ENCODE results near the gene PHLPP1. TPM values are rescaled to one million over a fixed set of nuclear protein-coding genes. Genes with fewer than 3 reads are reported as not detected.

PHLPP1 gene
- total RNA-seq, 6 donors from 2014 or later = 8.2 to 15.5 (median 13.2) TPM

DNA sequence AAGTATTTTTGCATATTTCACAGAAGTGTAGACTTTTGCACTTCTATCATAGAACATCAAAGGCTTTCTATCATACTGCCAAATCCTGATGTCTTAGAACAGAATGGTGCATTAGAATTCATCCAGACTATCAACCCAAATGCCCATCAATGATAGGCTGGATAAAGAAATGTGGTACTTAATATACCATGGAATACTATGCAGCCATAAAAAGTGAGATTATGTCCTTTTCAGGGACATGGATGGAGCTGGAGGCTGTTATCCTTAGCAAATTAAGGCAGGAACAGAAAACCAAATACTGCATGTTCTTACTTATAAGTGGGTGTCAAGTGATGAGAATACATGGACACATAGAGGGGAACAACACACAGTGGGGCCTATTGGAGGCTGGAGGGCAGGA lies 150.2 kb downstream of the PHLPP1 start:
- no peaks in the 10 kb centered on the region for H3K36me3 ChIP-seq
- H3K9me3 ChIP-seq = no peaks in the 10 kb centered on the region
- no peak for DNase-seq
- H3K27me3 ChIP-seq = no peaks in the 10 kb centered on the region
- TF ChIP-seq, protein P1, sequence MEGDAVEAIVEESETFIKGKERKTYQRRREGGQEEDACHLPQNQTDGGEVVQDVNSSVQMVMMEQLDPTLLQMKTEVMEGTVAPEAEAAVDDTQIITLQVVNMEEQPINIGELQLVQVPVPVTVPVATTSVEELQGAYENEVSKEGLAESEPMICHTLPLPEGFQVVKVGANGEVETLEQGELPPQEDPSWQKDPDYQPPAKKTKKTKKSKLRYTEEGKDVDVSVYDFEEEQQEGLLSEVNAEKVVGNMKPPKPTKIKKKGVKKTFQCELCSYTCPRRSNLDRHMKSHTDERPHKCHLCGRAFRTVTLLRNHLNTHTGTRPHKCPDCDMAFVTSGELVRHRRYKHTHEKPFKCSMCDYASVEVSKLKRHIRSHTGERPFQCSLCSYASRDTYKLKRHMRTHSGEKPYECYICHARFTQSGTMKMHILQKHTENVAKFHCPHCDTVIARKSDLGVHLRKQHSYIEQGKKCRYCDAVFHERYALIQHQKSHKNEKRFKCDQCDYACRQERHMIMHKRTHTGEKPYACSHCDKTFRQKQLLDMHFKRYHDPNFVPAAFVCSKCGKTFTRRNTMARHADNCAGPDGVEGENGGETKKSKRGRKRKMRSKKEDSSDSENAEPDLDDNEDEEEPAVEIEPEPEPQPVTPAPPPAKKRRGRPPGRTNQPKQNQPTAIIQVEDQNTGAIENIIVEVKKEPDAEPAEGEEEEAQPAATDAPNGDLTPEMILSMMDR (IDR thresholded peaks at IDR 0.05) = no peak
- TF ChIP-seq POLR2AphosphoS5 (IDR thresholded peaks at IDR 0.05) (no peak), EP300 (IDR thresholded peaks at IDR 0.05) (no peak), POLR2A (IDR thresholded peaks at IDR 0.05) (no peak)
- no peak for ATAC-seq (ENCODE audit: low FRiP score in 2 of 2)
- no peak overlapping the region for H3K27ac ChIP-seq
- no peak overlapping the region for H3K4me3 ChIP-seq
- H3K4me1 ChIP-seq = peaks cover 0 to 3% (median 0%) of the 10 kb centered on the region in 4 donors

DNA sequence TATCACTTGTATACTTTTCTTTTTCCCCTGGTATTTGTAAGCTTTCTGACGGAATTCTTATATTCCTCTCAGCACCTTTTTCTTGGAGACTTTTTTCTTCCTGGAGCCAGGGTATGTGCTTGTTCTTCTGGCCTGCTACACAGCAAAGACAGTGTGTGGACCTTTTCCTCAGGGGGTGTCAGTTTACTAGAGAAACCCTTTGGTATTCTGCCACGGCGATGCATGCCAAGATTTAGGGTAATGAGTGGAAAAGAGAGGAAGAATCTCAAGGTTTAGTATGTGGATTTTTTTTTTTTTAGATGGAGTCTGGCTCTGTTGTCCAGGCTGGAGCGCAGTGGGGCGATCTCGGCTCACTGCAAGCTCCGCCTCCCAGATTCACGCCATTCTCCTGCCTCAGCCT lies 152.2 kb downstream of the PHLPP1 start:
- no peak for TF ChIP-seq EP300 (IDR thresholded peaks at IDR 0.05)
- TF ChIP-seq POLR2AphosphoS5 (IDR thresholded peaks at IDR 0.05) = no peak
- no peak overlapping the region for H3K4me3 ChIP-seq
- ATAC-seq (ENCODE audit: low FRiP score in 2 of 2) = no peak
- no peak for DNase-seq
- WGBS, 2 donors = 93 to 95% methylated on average over 8 of the region's 8 CpGs
- H3K4me1 ChIP-seq = no peaks in the 10 kb centered on the region
- H3K9me3 ChIP-seq = no peaks in the 10 kb centered on the region
- H3K27me3 ChIP-seq = no peaks in the 10 kb centered on the region
- no peak overlapping the region for H3K27ac ChIP-seq
- H3K36me3 ChIP-seq = no peaks in the 10 kb centered on the region

DNA sequence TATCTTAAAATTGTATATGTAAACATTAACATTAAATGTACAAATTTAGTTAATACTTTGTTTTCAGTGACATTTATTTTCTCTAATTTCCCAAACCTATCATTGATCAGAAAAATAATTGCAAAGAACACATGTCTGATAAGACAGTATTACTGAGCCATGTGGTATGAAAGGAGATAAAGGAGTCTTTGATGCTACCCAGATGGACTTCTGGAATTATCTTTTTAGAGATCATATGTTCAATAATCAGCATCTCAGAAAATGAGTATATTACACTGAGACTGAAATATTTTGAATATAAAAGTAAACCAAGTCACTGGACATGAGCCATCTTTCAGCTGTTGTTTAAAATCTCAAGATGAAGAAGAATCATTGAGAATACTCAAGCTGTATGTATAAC lies 153.3 kb downstream of the PHLPP1 start:
- no peak for TF ChIP-seq POLR2A (IDR thresholded peaks at IDR 0.05)
- no peak for TF ChIP-seq POLR2AphosphoS5 (IDR thresholded peaks at IDR 0.05)
- TF ChIP-seq, protein P1 (IDR thresholded peaks at IDR 0.05) = no peak
- TF ChIP-seq EP300 (IDR thresholded peaks at IDR 0.05) = no peak
- H3K4me1 ChIP-seq = no peaks in the 10 kb centered on the region
- no peak overlapping the region for H3K4me3 ChIP-seq
- H3K36me3 ChIP-seq = no peaks in the 10 kb centered on the region
- no peak for DNase-seq
- no peaks in the 10 kb centered on the region for H3K9me3 ChIP-seq
- H3K27ac ChIP-seq = no peak overlapping the region
- H3K27me3 ChIP-seq = no peaks in the 10 kb centered on the region
- no peak for ATAC-seq (ENCODE audit: low FRiP score in 2 of 2)

DNA sequence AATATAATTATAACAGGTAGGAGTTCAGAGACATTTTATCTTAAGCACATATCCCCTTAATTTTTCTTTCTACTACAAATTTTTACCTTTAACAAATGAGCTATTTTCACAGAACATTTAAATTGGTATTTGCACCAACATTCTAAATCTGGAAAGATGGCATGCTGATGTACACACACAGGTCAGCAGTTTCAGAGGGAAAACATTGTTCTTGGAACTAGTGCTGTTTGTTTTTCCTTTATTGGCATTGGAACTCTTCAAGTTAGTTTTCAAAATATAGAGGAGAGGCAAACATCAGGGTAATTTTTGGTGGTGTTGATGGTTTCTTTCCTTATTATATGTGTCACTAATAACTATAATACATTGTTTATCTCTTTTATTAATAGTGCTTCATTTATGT lies 155.3 kb downstream of the PHLPP1 start:
- ATAC-seq (ENCODE audit: low FRiP score in 2 of 2) (no peak), DNase-seq (no peak)
- H3K4me3 ChIP-seq = no peak overlapping the region
- H3K27me3 ChIP-seq = no peaks in the 10 kb centered on the region
- H3K36me3 ChIP-seq = no peaks in the 10 kb centered on the region
- no peaks in the 10 kb centered on the region for H3K4me1 ChIP-seq
- H3K9me3 ChIP-seq = no peaks in the 10 kb centered on the region
- H3K27ac ChIP-seq = no peak overlapping the region
- no peak for TF ChIP-seq EP300 (IDR thresholded peaks at IDR 0.05)

DNA sequence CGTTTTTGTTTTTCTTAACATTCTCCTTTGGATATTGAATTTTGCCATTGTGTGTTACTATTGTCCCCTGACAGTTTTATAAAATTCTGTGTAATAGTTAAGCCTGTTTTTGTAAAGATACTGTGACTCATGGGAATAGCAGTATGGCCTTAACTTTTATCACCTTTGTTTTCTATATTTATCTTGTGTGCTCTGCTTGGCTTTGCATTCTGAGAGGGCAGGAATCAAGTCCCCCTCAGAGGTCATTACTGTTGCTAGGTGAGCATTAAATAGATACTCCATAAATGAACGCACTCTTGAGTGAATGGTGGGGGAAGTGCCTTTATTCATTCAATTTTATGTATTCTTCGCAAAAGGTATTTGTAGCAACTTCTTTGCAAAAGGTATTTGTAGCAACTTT lies 160.0 kb downstream of the PHLPP1 start:
- H3K27me3 ChIP-seq = no peaks in the 10 kb centered on the region
- peaks cover 9 to 19% (median 15%) of the 10 kb centered on the region in 4 donors for H3K4me1 ChIP-seq
- H3K4me3 ChIP-seq = no peak overlapping the region
- H3K27ac ChIP-seq = no peak overlapping the region
- DNase-seq (no peak), ATAC-seq (ENCODE audit: low FRiP score in 2 of 2) (no peak)
- TF ChIP-seq, protein P1 (IDR thresholded peaks at IDR 0.05) = no peak
- no peak for TF ChIP-seq EP300 (IDR thresholded peaks at IDR 0.05)
- 86 to 89% methylated on average over 3 of the region's 3 CpGs for WGBS, 2 donors
- H3K36me3 ChIP-seq = no peaks in the 10 kb centered on the region
- no peaks in the 10 kb centered on the region for H3K9me3 ChIP-seq

DNA sequence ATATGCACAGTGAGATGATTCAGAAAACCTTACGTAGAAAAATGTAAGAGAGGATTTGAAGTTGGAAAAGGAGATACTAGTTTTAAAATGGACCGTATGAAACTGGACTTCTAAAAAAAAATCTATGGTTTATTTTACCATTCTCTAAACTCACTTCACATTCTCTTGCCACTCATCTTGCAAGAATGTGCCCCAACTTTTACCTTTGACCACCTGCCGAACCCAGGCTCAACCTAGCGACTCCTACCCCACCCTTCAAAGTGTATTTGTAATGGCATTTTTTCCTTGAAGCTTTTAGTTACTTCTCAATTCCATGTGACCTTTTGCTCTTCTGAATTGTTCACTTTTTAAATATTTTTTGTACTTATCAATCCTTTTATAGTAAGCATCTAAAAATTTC lies 160.8 kb downstream of the PHLPP1 start:
- Histone ChIP-seq H3K4me3 (no peak overlapping the region), H3K27ac (no peak overlapping the region), H3K4me1 (peaks cover 9 to 19% (median 15%) of the 10 kb centered on the region in 4 donors), H3K36me3 (no peaks in the 10 kb centered on the region), H3K27me3 (no peaks in the 10 kb centered on the region), H3K9me3 (no peaks in the 10 kb centered on the region)
- DNase-seq (no peak), ATAC-seq (ENCODE audit: low FRiP score in 2 of 2) (no peak)
- TF ChIP-seq POLR2AphosphoS5 (IDR thresholded peaks at IDR 0.05) (no peak), EP300 (IDR thresholded peaks at IDR 0.05) (no peak), POLR2A (IDR thresholded peaks at IDR 0.05) (no peak)
- TF ChIP-seq, protein P1 (IDR thresholded peaks at IDR 0.05) = no peak
- WGBS, 2 donors = 88 to 89% methylated on average over 4 of the region's 4 CpGs

Measured in upper lobe of left lung (tissue), 6 donors.